HepG2 (cell line): ENCODE results near the gene DRD1. TPM values are rescaled to one million over a fixed set of nuclear protein-coding genes. Genes with fewer than 3 reads are reported as not detected.

Experiments
- ATAD3A ChIP-seq: sonication (generic); formaldehyde crosslinking; IDR thresholded peaks from 2 replicates; pipeline ENCODE4 v1.4.0; 2020; ENCODE audit warnings: missing genetic modification reagents
- ATF1 ChIP-seq: IDR thresholded peaks from 2 replicates; pipeline ENCODE4 v1.6.1; 2016; ENCODE audit warnings: mild to moderate bottlenecking, control low read depth
- CAMTA2 ChIP-seq: sonication (generic); formaldehyde crosslinking; IDR thresholded peaks from 2 replicates; pipeline ENCODE4 v1.4.0; 2020; ENCODE audit warnings: mild to moderate bottlenecking, missing genetic modification reagents, borderline replicate concordance
- KLF11 ChIP-seq: IDR thresholded peaks from 2 replicates; pipeline ENCODE4 v1.6.1; 2016; ENCODE audit warnings: missing compliant biosample characterization
- KMT2B ChIP-seq: IDR thresholded peaks from 2 replicates; pipeline ENCODE4 v1.6.1; 2016; ENCODE audit warnings: missing genetic modification reagents, missing compliant biosample characterization
- MXD4 ChIP-seq: IDR thresholded peaks from 2 replicates; pipeline ENCODE4 v1.6.1; 2016; ENCODE audit warnings: mild to moderate bottlenecking, missing biosample characterization, missing genetic modification reagents
- NFE2L1 ChIP-seq: sonication (generic); formaldehyde crosslinking; IDR thresholded peaks from 2 replicates; pipeline ENCODE4 v1.4.0; 2020; ENCODE audit warnings: missing genetic modification reagents, mild to moderate bottlenecking, borderline replicate concordance
- NRL ChIP-seq: sonication (generic); formaldehyde crosslinking; IDR thresholded peaks from 2 replicates; pipeline ENCODE4 v1.5.0; 2020; ENCODE audit warnings: missing genetic modification reagents, mild to moderate bottlenecking, moderate library complexity, borderline replicate concordance
- PHF8 ChIP-seq: sonication (generic); formaldehyde crosslinking; IDR thresholded peaks from 2 replicates; pipeline ENCODE4 v1.5.0; 2020; ENCODE audit warnings: missing genetic modification reagents
- RFXAP ChIP-seq: sonication (generic); formaldehyde crosslinking; IDR thresholded peaks from 2 replicates; pipeline ENCODE4 v1.4.0; 2020; ENCODE audit warnings: missing genetic modification reagents, borderline replicate concordance
- SALL1 ChIP-seq: sonication (generic); formaldehyde crosslinking; IDR thresholded peaks from 2 replicates; pipeline ENCODE4 v1.8.0; 2022; ENCODE audit warnings: mild to moderate bottlenecking, missing genetic modification reagents
- SKI ChIP-seq: fragments of 450-650 bp; IDR thresholded peaks from one replicate; pipeline ENCODE4 v1.6.1; 2018; ENCODE audit warnings: mild to moderate bottlenecking; ENCODE audit not compliant: partially characterized antibody
- ZNF136 ChIP-seq: sonication (generic); formaldehyde crosslinking; IDR thresholded peaks from 2 replicates; pipeline ENCODE4 v1.8.1; 2022; ENCODE audit warnings: low read depth, mild to moderate bottlenecking, moderate library complexity, missing genetic modification reagents
- ZNF383 ChIP-seq: sonication (generic); formaldehyde crosslinking; IDR thresholded peaks from 2 replicates; pipeline ENCODE4 v1.4.0; 2020; ENCODE audit warnings: missing genetic modification reagents, mild to moderate bottlenecking, borderline replicate concordance
- ZNF432 ChIP-seq: sonication (generic); formaldehyde crosslinking; IDR thresholded peaks from 2 replicates; pipeline ENCODE4 v1.5.0; 2020; ENCODE audit warnings: missing genetic modification reagents, mild to moderate bottlenecking, borderline replicate concordance
- ZNF512B ChIP-seq: sonication (generic); formaldehyde crosslinking; IDR thresholded peaks from 2 replicates; pipeline ENCODE4 v1.5.1; 2020; ENCODE audit warnings: missing genetic modification reagents, mild to moderate bottlenecking, borderline replicate concordance
- ZNF572 ChIP-seq: sonication (generic); formaldehyde crosslinking; IDR thresholded peaks from 2 replicates; pipeline ENCODE4 v1.5.1; 2020; ENCODE audit warnings: mild to moderate bottlenecking, missing genetic modification reagents
- ZNF616 ChIP-seq: sonication (generic); formaldehyde crosslinking; IDR thresholded peaks from 2 replicates; pipeline ENCODE4 v1.5.0; 2020; ENCODE audit warnings: low read depth, mild to moderate bottlenecking, missing genetic modification reagents
- polyA plus RNA-seq, 8 experiments: library from polyadenylated mRNA; depleted of rRNA in 3 of 8; stranded (reverse) in 7 of 8; unstranded in 1 of 8; fragments of >200 nt; fragmentation: Illumina TruSeq in 4 of 8; extraction: Trizol in 4 of 8; gene quantifications; 2 replicates each; pipeline versions ENCODE4 v1.2.1 to v1.2.3, GENCODE V29; 2011 to 2016; ENCODE audit warnings: low read depth in 4 of 8, missing spikeins in 1 of 8, mixed read lengths in 1 of 8; ENCODE audit not compliant: insufficient read depth in 1 of 8
- total RNA-seq, 5 experiments: library from RNA; depleted of rRNA; stranded (reverse); fragments of >200 nt; fragmentation: Illumina TruSeq; extraction: Trizol; gene quantifications; 2 replicates each; pipeline ENCODE4 v1.2.3, GENCODE V29; 2016; ENCODE audit warnings: low read depth in 1 of 5
- TF ChIP-seq, protein P1 (sequence below): sonication (generic); formaldehyde crosslinking; IDR thresholded peaks from 2 replicates; pipeline ENCODE4 v1.4.0; 2020; ENCODE audit warnings: mild to moderate bottlenecking, missing genetic modification reagents, borderline replicate concordance
- TF ChIP-seq, protein P2 (sequence below): sonication (generic); formaldehyde crosslinking; IDR thresholded peaks from 2 replicates; pipeline ENCODE4 v1.9.0; 2021; ENCODE audit warnings: missing genetic modification reagents, borderline replicate concordance
- TF ChIP-seq, protein P3 (sequence below): sonication (generic); formaldehyde crosslinking; IDR thresholded peaks from 2 replicates; pipeline ENCODE4 v1.5.0; 2020; ENCODE audit warnings: missing genetic modification reagents

DRD1 gene
- total and polyA plus RNA-seq, 2 of the 13 experiments (the other 11 are each of a cell fraction or from before 2014, with no cell fraction given), result not detected

DNA sequence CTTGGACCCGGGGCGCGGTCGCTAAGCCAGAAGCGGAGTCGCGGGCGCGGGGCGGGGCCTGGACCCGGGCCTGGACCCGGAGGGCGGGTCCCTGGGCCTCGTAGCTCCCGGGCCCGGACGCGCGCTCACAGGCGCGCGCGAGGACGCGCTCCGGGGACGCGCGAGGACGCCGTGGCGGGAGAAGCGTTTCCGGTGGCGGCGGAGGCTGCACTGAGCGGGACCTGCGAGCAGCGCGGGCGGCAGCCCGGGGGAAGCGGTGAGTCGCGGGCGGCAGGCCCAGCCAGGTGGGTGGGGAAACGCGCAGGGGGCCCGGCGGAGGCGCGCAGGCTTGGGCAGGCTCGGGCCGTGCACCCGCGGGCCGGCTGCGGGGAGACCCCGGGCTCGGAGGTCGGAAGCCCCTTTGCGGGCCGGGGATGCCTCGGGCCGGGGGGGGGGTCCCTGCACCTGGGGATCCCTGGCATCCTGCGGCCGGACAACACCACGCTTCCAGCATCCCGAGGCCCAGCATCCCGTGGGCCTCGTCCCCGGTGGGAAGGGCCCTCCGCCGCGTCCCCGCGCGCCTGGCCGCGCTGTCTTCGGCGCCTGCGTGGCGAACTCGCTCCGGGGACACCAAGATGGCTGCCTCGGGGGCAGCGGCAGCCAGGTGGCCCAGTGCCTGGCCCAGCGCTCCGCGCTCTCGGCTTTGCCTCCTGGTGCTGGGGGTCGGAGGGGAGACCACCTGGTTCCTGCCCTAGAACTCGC lies 34.6 kb upstream of the DRD1 start, which contains the start of gene SFXN1 (continued):
- TF ChIP-seq PHF8 (CRISPR knock-in tag) (peak; percentile 75), NFE2L1 (no peak), ZNF572 (no peak), ZNF383 (no peak), ZNF512B (CRISPR knock-in tag) (0 out of 2 replicates have a peak, but pooled peaks have one; percentile 1), KLF11 (CRISPR knock-in tag) (no peak), SKI (no peak), ZNF616 (CRISPR knock-in tag) (0 out of 2 replicates have a peak, but pooled peaks have one; percentile 52), SALL1 (CRISPR knock-in tag) (peak; percentile 15; the same call in 1 of the 2 replicates), KMT2B (no peak; the same call in 1 of the 2 replicates), ZNF432 (CRISPR knock-in tag) (no peak), NRL (peak; percentile 91), RFXAP (no peak), ZNF136 (no peak), ATF1 (no peak), MXD4 (CRISPR knock-in tag) (no peak), ATAD3A (no peak), CAMTA2 (CRISPR knock-in tag) (no peak)
- TF ChIP-seq, protein P1, sequence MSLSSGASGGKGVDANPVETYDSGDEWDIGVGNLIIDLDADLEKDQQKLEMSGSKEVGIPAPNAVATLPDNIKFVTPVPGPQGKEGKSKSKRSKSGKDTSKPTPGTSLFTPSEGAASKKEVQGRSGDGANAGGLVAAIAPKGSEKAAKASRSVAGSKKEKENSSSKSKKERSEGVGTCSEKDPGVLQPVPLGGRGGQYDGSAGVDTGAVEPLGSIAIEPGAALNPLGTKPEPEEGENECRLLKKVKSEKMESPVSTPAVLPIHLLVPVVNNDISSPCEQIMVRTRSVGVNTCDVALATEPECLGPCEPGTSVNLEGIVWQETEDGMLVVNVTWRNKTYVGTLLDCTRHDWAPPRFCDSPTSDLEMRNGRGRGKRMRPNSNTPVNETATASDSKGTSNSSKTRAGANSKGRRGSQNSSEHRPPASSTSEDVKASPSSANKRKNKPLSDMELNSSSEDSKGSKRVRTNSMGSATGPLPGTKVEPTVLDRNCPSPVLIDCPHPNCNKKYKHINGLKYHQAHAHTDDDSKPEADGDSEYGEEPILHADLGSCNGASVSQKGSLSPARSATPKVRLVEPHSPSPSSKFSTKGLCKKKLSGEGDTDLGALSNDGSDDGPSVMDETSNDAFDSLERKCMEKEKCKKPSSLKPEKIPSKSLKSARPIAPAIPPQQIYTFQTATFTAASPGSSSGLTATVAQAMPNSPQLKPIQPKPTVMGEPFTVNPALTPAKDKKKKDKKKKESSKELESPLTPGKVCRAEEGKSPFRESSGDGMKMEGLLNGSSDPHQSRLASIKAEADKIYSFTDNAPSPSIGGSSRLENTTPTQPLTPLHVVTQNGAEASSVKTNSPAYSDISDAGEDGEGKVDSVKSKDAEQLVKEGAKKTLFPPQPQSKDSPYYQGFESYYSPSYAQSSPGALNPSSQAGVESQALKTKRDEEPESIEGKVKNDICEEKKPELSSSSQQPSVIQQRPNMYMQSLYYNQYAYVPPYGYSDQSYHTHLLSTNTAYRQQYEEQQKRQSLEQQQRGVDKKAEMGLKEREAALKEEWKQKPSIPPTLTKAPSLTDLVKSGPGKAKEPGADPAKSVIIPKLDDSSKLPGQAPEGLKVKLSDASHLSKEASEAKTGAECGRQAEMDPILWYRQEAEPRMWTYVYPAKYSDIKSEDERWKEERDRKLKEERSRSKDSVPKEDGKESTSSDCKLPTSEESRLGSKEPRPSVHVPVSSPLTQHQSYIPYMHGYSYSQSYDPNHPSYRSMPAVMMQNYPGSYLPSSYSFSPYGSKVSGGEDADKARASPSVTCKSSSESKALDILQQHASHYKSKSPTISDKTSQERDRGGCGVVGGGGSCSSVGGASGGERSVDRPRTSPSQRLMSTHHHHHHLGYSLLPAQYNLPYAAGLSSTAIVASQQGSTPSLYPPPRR, result no peak
- TF ChIP-seq, protein P2, sequence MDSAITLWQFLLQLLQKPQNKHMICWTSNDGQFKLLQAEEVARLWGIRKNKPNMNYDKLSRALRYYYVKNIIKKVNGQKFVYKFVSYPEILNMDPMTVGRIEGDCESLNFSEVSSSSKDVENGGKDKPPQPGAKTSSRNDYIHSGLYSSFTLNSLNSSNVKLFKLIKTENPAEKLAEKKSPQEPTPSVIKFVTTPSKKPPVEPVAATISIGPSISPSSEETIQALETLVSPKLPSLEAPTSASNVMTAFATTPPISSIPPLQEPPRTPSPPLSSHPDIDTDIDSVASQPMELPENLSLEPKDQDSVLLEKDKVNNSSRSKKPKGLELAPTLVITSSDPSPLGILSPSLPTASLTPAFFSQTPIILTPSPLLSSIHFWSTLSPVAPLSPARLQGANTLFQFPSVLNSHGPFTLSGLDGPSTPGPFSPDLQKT, result no peak
- TF ChIP-seq, protein P3, sequence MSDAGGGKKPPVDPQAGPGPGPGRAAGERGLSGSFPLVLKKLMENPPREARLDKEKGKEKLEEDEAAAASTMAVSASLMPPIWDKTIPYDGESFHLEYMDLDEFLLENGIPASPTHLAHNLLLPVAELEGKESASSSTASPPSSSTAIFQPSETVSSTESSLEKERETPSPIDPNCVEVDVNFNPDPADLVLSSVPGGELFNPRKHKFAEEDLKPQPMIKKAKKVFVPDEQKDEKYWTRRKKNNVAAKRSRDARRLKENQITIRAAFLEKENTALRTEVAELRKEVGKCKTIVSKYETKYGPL (CRISPR knock-in tag), result no peak
